Measurements from ENCODE around the gene IQCH. TPM values are rescaled to one million over a fixed set of nuclear protein-coding genes. Genes with fewer than 3 reads are reported as not detected.
A peak's percentile ranks its signal among the peaks of the same experiment; 100 is the strongest.

Gene IQCH
- total RNA-seq, 1 experiment from 2014 or later: 1.9 TPM

- ChIA-PET CTCF (interaction anchor here (0.6 to 1.8 kb wide), 12 partner anchors 20 to 769 kb away, joined by 3 to 10 read pairs (median 4); partner anchors contain the start of gene SKOR1), POLR2A (no interaction called here)
- peaks cover 19% of the 10 kb centered on the region for H3K4me1 Mint-ChIP-seq
- DNase-seq (ENCODE audit: low spot score) (no peak), ATAC-seq (peak; percentile 64)
- no peaks in the 10 kb centered on the region for H3K27me3 Mint-ChIP-seq (ENCODE audit: low read depth)
- no peak overlapping the region for H3K27ac Mint-ChIP-seq
- H3K9me3 Mint-ChIP-seq: no peaks in the 10 kb centered on the region
- TF ChIP-seq ZNF138 (CRISPR knock-in tag; conservative IDR thresholded peaks at IDR 0.05) (no peak), SP1 (CRISPR knock-in tag; conservative IDR thresholded peaks at IDR 0.05) (no peak), ZNF263 (CRISPR knock-in tag; IDR thresholded peaks at IDR 0.05; ENCODE audit: low read depth) (no peak), CTCF (IDR thresholded peaks at IDR 0.05) (no peak), IRF1 (CRISPR knock-in tag; IDR thresholded peaks at IDR 0.05) (no peak)
- H3K36me3 Mint-ChIP-seq: no peaks in the 10 kb centered on the region
- no peak overlapping the region for H3K4me3 Mint-ChIP-seq
Observed at GRCh38 chr15:67501836-67502461, 247.4 kb downstream of the IQCH start.

DNA sequence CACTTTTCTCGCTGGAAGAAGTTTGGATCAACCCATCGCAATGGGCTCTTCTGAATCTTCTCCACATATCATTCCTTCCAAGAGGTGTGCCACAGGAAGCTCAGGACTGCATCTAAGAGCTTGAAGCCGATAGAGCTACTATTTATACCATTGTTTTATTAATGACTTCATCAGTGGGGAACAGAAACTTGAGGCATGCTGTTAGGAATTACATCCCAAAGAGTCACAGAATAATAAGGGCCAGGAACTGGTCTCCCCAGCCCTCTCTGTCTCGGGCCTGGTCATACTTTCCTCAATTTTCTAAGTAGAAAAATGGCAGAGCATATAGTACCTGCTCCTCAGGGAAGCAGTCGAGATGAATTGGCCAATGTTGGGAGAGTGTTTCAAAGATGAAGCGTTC, 249.5 kb downstream of the IQCH start:
- Mint-ChIP-seq H3K27me3 (ENCODE audit: low read depth) (no peaks in the 10 kb centered on the region), H3K9me3 (no peaks in the 10 kb centered on the region), H3K4me1 (peaks cover 19% of the 10 kb centered on the region), H3K27ac (no peak overlapping the region), H3K4me3 (no peak overlapping the region), H3K36me3 (no peaks in the 10 kb centered on the region)
- POLR2A ChIA-PET: no interaction called here
- DNase-seq (ENCODE audit: low spot score) (no peak), ATAC-seq (no peak)
- TF ChIP-seq SP1 (CRISPR knock-in tag; conservative IDR thresholded peaks at IDR 0.05): no peak
- no peak for TF ChIP-seq E2F1 (CRISPR knock-in tag; IDR thresholded peaks at IDR 0.05)
- TF ChIP-seq TCF7 (CRISPR knock-in tag; IDR thresholded peaks at IDR 0.05; ENCODE audit: low read depth): no peak
- CTCF ChIA-PET: no interaction called here

DNA sequence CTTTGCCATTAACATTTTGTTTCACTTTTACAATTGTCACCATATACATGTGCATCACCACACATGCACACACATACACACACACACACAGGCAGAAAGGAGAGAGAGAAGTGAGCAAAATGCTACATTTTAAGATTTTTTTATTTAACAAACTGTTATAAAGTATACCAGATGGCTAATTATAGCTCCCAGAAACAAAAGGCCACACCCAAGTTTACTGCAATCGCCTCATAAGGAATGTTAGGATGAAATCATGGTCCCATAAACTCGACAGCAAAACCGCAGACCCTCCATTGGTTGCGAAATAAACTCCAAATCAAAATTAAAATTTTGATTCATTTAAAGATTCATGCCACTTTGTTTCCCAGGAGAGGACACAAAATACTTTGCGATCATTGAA, 250.2 kb downstream of the IQCH start:
- no peak overlapping the region for H3K27ac Mint-ChIP-seq
- DNase-seq (ENCODE audit: low spot score) (no peak), ATAC-seq (no peak)
- no peak overlapping the region for H3K4me3 Mint-ChIP-seq
- TF ChIP-seq NR2C2 (CRISPR knock-in tag; IDR thresholded peaks at IDR 0.05): no peak
- TF ChIP-seq ZNF532 (CRISPR knock-in tag; IDR thresholded peaks at IDR 0.05; ENCODE audit: borderline replicate concordance): no peak
- TF ChIP-seq ZNF671 (CRISPR knock-in tag; IDR thresholded peaks at IDR 0.05): no peak
- TF ChIP-seq, protein P1, sequence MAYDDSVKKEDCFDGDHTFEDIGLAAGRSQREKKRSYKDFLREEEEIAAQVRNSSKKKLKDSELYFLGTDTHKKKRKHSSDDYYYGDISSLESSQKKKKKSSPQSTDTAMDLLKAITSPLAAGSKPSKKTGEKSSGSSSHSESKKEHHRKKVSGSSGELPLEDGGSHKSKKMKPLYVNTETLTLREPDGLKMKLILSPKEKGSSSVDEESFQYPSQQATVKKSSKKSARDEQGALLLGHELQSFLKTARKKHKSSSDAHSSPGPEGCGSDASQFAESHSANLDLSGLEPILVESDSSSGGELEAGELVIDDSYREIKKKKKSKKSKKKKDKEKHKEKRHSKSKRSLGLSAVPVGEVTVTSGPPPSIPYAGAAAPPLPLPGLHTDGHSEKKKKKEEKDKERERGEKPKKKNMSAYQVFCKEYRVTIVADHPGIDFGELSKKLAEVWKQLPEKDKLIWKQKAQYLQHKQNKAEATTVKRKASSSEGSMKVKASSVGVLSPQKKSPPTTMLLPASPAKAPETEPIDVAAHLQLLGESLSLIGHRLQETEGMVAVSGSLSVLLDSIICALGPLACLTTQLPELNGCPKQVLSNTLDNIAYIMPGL (CRISPR knock-in tag; IDR thresholded peaks at IDR 0.05): no peak
- TF ChIP-seq CBFB (CRISPR knock-in tag; IDR thresholded peaks at IDR 0.05; ENCODE audit: low read depth): no peak
- no peak for TF ChIP-seq ZNF219 (CRISPR knock-in tag; IDR thresholded peaks at IDR 0.05; ENCODE audit: borderline replicate concordance)
- TF ChIP-seq, protein P2, sequence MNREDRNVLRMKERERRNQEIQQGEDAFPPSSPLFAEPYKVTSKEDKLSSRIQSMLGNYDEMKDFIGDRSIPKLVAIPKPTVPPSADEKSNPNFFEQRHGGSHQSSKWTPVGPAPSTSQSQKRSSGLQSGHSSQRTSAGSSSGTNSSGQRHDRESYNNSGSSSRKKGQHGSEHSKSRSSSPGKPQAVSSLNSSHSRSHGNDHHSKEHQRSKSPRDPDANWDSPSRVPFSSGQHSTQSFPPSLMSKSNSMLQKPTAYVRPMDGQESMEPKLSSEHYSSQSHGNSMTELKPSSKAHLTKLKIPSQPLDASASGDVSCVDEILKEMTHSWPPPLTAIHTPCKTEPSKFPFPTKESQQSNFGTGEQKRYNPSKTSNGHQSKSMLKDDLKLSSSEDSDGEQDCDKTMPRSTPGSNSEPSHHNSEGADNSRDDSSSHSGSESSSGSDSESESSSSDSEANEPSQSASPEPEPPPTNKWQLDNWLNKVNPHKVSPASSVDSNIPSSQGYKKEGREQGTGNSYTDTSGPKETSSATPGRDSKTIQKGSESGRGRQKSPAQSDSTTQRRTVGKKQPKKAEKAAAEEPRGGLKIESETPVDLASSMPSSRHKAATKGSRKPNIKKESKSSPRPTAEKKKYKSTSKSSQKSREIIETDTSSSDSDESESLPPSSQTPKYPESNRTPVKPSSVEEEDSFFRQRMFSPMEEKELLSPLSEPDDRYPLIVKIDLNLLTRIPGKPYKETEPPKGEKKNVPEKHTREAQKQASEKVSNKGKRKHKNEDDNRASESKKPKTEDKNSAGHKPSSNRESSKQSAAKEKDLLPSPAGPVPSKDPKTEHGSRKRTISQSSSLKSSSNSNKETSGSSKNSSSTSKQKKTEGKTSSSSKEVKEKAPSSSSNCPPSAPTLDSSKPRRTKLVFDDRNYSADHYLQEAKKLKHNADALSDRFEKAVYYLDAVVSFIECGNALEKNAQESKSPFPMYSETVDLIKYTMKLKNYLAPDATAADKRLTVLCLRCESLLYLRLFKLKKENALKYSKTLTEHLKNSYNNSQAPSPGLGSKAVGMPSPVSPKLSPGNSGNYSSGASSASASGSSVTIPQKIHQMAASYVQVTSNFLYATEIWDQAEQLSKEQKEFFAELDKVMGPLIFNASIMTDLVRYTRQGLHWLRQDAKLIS (CRISPR knock-in tag; IDR thresholded peaks at IDR 0.05; ENCODE audit: borderline replicate concordance): no peak
- no peak for TF ChIP-seq PRRX2 (CRISPR knock-in tag; IDR thresholded peaks at IDR 0.05)
- H3K36me3 Mint-ChIP-seq: no peaks in the 10 kb centered on the region
- CTCF ChIA-PET: no interaction called here
- POLR2A ChIA-PET: no interaction called here
- no peaks in the 10 kb centered on the region for H3K27me3 Mint-ChIP-seq (ENCODE audit: low read depth)
- H3K9me3 Mint-ChIP-seq: no peaks in the 10 kb centered on the region
- peaks cover 19% of the 10 kb centered on the region for H3K4me1 Mint-ChIP-seq
